HCT116 (cell line): ENCODE results near the gene DUOXA1. TPM values are rescaled to one million over a fixed set of nuclear protein-coding genes. Genes with fewer than 3 reads are reported as not detected.
"Not testable (repeated sequence)": the region's sequence is repeated elsewhere in the genome, so short reads cannot be mapped to it uniquely, and the experiment has no call there.

Experiments used
- ATAC-seq: fragments of 200-7000 bp; cut with Tn5 transposase; 2 replicates; pipeline ENCODE4 v1.9.1; 2020; ENCODE audit warnings: mild to moderate bottlenecking, moderate library complexity
- BruUV-seq: library from RNA; stranded (reverse); fragments of 400-500 nt; replicated peaks from 2 replicates; lab custom pipeline; 2021; lab: Mats Ljungman, UMichigan
- CTCF ChIA-PET: fragments of 300-600 bp; sonication (Branson Sonifier 250); formaldehyde crosslinking; loops from one replicate; lab custom pipeline; 2021; ENCODE audit warnings: antibody characterized with exemption; lab: Charles Lee
- POLR2A ChIA-PET: fragments of 300-600, 350-600 bp; sonication (Branson Sonifier 250); formaldehyde crosslinking; loops from one replicate; lab custom pipeline; 2021; ENCODE audit warnings: antibody characterized with exemption; lab: Charles Lee
- RAD21 ChIA-PET, 2 experiments: fragments of 300-600 bp; sonication (Branson Sonifier 250); formaldehyde crosslinking; loops; one replicate each; lab custom pipeline; 2023; ENCODE audit warnings: low total read pairs in 2 of 2; ENCODE audit not compliant: uncharacterized antibody in 2 of 2, unreplicated experiment in 2 of 2, low non-redundant PET in 1 of 2; lab: Charles Lee
- DNase-seq: peaks from one replicate; pipeline ENCODE4 v3.0.0-alpha.2; 2010; ENCODE audit warnings: low read depth, low spot score
- H2AFZ ChIP-seq: fragments of 200-600 bp; shearing (Covaris generic), sonication (generic); 2 replicates; pipeline ENCODE4 v1.6.1; 2017; ENCODE audit warnings: low read depth, mixed run types, mixed read lengths, antibody characterized with exemption, low read length; ENCODE audit not compliant: poor library complexity, severe bottlenecking
- H3K27ac ChIP-seq: 2 replicates; pipeline ENCODE4 v1.5.1; 2012; ENCODE audit warnings: low read depth, low read length
- H3K27me3 ChIP-seq: fragments of 200-600 bp; sonication (generic); 2 replicates; pipeline ENCODE4 v1.6.1; 2016; ENCODE audit warnings: mixed run types, low read length, mixed read lengths; ENCODE audit not compliant: insufficient read depth
- H3K36me3 ChIP-seq, 2 experiments: fragments of 200-500 bp in 1 of 2; fragments of 200-600 bp in 1 of 2; sonication (Bioruptor generic) in 1 of 2; sonication (generic) in 1 of 2; 2 replicates each; pipeline versions ENCODE4 v1.5.1 to v1.6.1; 2014 to 2016; ENCODE audit warnings: low read length in 2 of 2, inconsistent platforms in 1 of 2, mixed read lengths in 1 of 2, mixed run types in 1 of 2; ENCODE audit not compliant: insufficient read depth in 2 of 2, control insufficient read depth in 1 of 2
- H3K4me1 ChIP-seq, 2 experiments: fragments of 200-600 bp in 1 of 2; sonication (generic) in 1 of 2; 2 replicates each; pipeline versions ENCODE4 v1.5.1 to v1.6.1; 2012 to 2017; ENCODE audit warnings: low read length in 2 of 2, inconsistent platforms in 1 of 2, mild to moderate bottlenecking in 1 of 2, mixed read lengths in 1 of 2, mixed run types in 1 of 2, moderate library complexity in 1 of 2; ENCODE audit not compliant: insufficient read depth in 2 of 2, control insufficient read depth in 1 of 2
- H3K4me2 ChIP-seq: fragments of 200-600 bp; sonication (generic); 2 replicates; pipeline ENCODE4 v1.6.1; 2017; ENCODE audit warnings: mixed run types, low read length, mixed read lengths
- H3K4me3 ChIP-seq, 2 experiments: fragments of 200-600 bp in 1 of 2; sonication (generic) in 1 of 2; replicated peaks in 1 of 2; 2 replicates each; pipeline ENCODE4 v1.5.1; 2011 to 2016; ENCODE audit warnings: low read length in 2 of 2, control low read depth in 1 of 2, low read depth in 1 of 2, mild to moderate bottlenecking in 1 of 2, mixed read lengths in 1 of 2, mixed run types in 1 of 2
- H3K79me2 ChIP-seq: fragments of 200-600 bp; sonication (generic); 2 replicates; pipeline ENCODE4 v1.6.1; 2017; ENCODE audit warnings: mild to moderate bottlenecking, mixed run types, low read length, moderate library complexity, mixed read lengths; ENCODE audit not compliant: insufficient read depth
- H3K9ac ChIP-seq: fragments of 200-600 bp; sonication (generic); 2 replicates; pipeline ENCODE4 v1.6.1; 2016; ENCODE audit warnings: low read length, mixed read lengths
- H3K9me2 ChIP-seq: fragments of 200-600 bp; sonication (generic), shearing (Covaris generic); 2 replicates; pipeline ENCODE4 v1.6.1; 2017; ENCODE audit warnings: mixed run types, mild to moderate bottlenecking, moderate library complexity; ENCODE audit not compliant: insufficient read depth
- H3K9me3 ChIP-seq, 2 experiments: fragments of 200-500 bp in 1 of 2; fragments of 200-600 bp in 1 of 2; sonication (Bioruptor generic) in 1 of 2; sonication (generic) in 1 of 2; 2 replicates each; pipeline ENCODE4 v1.6.1; 2014 to 2017; ENCODE audit warnings: low read length in 2 of 2, mixed read lengths in 2 of 2, inconsistent platforms in 1 of 2, low read depth in 1 of 2, mild to moderate bottlenecking in 1 of 2, mixed run types in 1 of 2, moderate library complexity in 1 of 2; ENCODE audit not compliant: control insufficient read depth in 1 of 2, insufficient read depth in 1 of 2
- H4K20me1 ChIP-seq: fragments of 200-600 bp; sonication (generic), shearing (Covaris generic); 2 replicates; pipeline ENCODE4 v1.6.1; 2017; ENCODE audit warnings: mixed run types, mild to moderate bottlenecking, moderate library complexity; ENCODE audit not compliant: insufficient read depth
- ATF3 ChIP-seq: IDR thresholded peaks from 2 replicates; pipeline ENCODE4 v1.6.1; 2012
- CBX3 ChIP-seq: IDR thresholded peaks from 2 replicates; pipeline ENCODE4 v1.6.1; 2012; ENCODE audit warnings: low read depth
- CEBPB ChIP-seq: IDR thresholded peaks from 2 replicates; pipeline ENCODE4 v1.6.1; 2012; ENCODE audit warnings: low read depth
- EGR1 ChIP-seq: IDR thresholded peaks from 2 replicates; pipeline ENCODE4 v1.6.1; 2012; ENCODE audit warnings: low read depth
- ELF1 ChIP-seq: IDR thresholded peaks from 2 replicates; pipeline ENCODE4 v1.6.1; 2012; ENCODE audit warnings: low read depth, borderline replicate concordance
- EZH2 ChIP-seq: fragments of 200-600 bp; sonication (generic); IDR thresholded peaks from 2 replicates; pipeline ENCODE4 v1.6.1; 2017; ENCODE audit warnings: antibody characterized with exemption, mixed run types
- FOSL1 ChIP-seq: IDR thresholded peaks from 2 replicates; pipeline ENCODE4 v1.6.1; 2012; ENCODE audit warnings: low read depth
- JUND ChIP-seq: IDR thresholded peaks from 2 replicates; pipeline ENCODE4 v1.6.1; 2012
- POLR2AphosphoS5 ChIP-seq: IDR thresholded peaks from 2 replicates; pipeline ENCODE4 v1.6.1; 2011; ENCODE audit warnings: mild to moderate bottlenecking, low read depth, low read length, moderate library complexity
- RAD21 ChIP-seq: IDR thresholded peaks from 2 replicates; pipeline ENCODE4 v1.6.1; 2012; ENCODE audit warnings: low read depth, mild to moderate bottlenecking
- REST ChIP-seq: IDR thresholded peaks from 2 replicates; pipeline ENCODE4 v1.6.1; 2012; ENCODE audit warnings: low read depth
- SP1 ChIP-seq: IDR thresholded peaks from 2 replicates; pipeline ENCODE4 v1.6.1; 2012; ENCODE audit warnings: low read depth
- TCF7L2 ChIP-seq: IDR thresholded peaks from 2 replicates; pipeline ENCODE4 v1.7.0; 2011; ENCODE audit warnings: borderline replicate concordance, inconsistent platforms; ENCODE audit not compliant: insufficient read depth, insufficient read length; ENCODE audit errors: extremely low read depth
- YY1 ChIP-seq: IDR thresholded peaks from 2 replicates; pipeline ENCODE4 v1.6.1; 2011; ENCODE audit warnings: low read length, low read depth, moderate library complexity, mild to moderate bottlenecking; ENCODE audit not compliant: insufficient replicate concordance; ENCODE audit errors: extremely low read depth
- ZBTB33 ChIP-seq: IDR thresholded peaks from 2 replicates; pipeline ENCODE4 v1.6.1; 2011; ENCODE audit warnings: mild to moderate bottlenecking, low read length, moderate library complexity; ENCODE audit not compliant: insufficient replicate concordance; ENCODE audit errors: extremely low read depth
- ZFX ChIP-seq: fragments of 450-650 bp; IDR thresholded peaks from 2 replicates; pipeline ENCODE4 v1.6.1; 2017
- ZNF274 ChIP-seq: fragments of 200-500 bp; sonication (Bioruptor generic); IDR thresholded peaks from 2 replicates; pipeline ENCODE4 v1.6.1; 2014; ENCODE audit warnings: mild to moderate bottlenecking, low read depth, low read length, inconsistent platforms
- intact Hi-C: fragments of 100-400 bp; cut with micrococcal nuclease; formaldehyde crosslinking; loops from 2 replicates; pipeline ENCODE4 v1.10.0; 2022
- total RNA-seq: library from RNA; stranded (reverse); gene quantifications from one replicate; pipeline ENCODE4 v1.2.1, GENCODE V29; 2021; ENCODE audit not compliant: unreplicated experiment

Gene DUOXA1
- total RNA-seq, 1 experiment from 2014 or later, result 2.3 TPM

GRCh38 chr15:45136378-45136764 lies 6.7 kb upstream of the DUOXA1 start:
- Histone ChIP-seq H3K4me3 (no peak overlapping the region), H3K27me3 (no peaks in the 10 kb centered on the region), H3K27ac (no peak overlapping the region), H3K36me3 (peaks cover 0 to 5% of the 10 kb centered on the region in 2 experiments; a peak in 1 of 4 replicates), H3K4me1 (no peaks in the 10 kb centered on the region), H3K79me2 (no peaks in the 10 kb centered on the region), H3K9ac (no peak overlapping the region), H3K4me2 (no peak overlapping the region), H3K9me3 (no peaks in the 10 kb centered on the region), H2AFZ (no peak overlapping the region), H3K9me2 (no peaks in the 10 kb centered on the region), H4K20me1 (no peaks in the 10 kb centered on the region)
- intact Hi-C loops, result no loop called here
- BruUV-seq, result no TSS peak
- ChIA-PET POLR2A (no interaction called here), CTCF (no interaction called here), RAD21 (no interaction called here)
- TF ChIP-seq TCF7L2, result no peak
- no peak for TF ChIP-seq YY1
- TF ChIP-seq ELF1, result no peak
- no peak for TF ChIP-seq REST
- TF ChIP-seq JUND, result no peak
- no peak for TF ChIP-seq ATF3
- TF ChIP-seq CBX3, result no peak
- TF ChIP-seq EZH2, result no peak
- TF ChIP-seq ZFX, result no peak
- TF ChIP-seq CEBPB, result no peak
- TF ChIP-seq ZBTB33, result no peak
- no peak for TF ChIP-seq SP1
- no peak for TF ChIP-seq ZNF274
- no peak for TF ChIP-seq FOSL1
- TF ChIP-seq POLR2AphosphoS5, result no peak
- TF ChIP-seq EGR1, result no peak
- no peak for TF ChIP-seq RAD21
- ATAC-seq (no peak), DNase-seq (no peak)

GRCh38 chr15:45135705-45136377 lies 6.2 kb upstream of the DUOXA1 start:
- ATAC-seq, H3K79me2 ChIP-seq, H3K9me2 ChIP-seq, POLR2A ChIA-PET, H3K27ac ChIP-seq, intact Hi-C loops, H3K4me3 ChIP-seq, H3K9me3 ChIP-seq, H3K9ac ChIP-seq, RAD21 ChIA-PET, BruUV-seq, H3K27me3 ChIP-seq, H3K36me3 ChIP-seq, H2AFZ ChIP-seq, H3K4me1 ChIP-seq, CTCF ChIA-PET, DNase-seq, H3K4me2 ChIP-seq, H4K20me1 ChIP-seq: not testable (repeated sequence)
